Measurements from ENCODE around the gene TECRL. TPM values are rescaled to one million over a fixed set of nuclear protein-coding genes. Genes with fewer than 3 reads are reported as not detected.

Gene TECRL
- total RNA-seq, 1 experiment from 2014 or later, result not detected

DNA sequence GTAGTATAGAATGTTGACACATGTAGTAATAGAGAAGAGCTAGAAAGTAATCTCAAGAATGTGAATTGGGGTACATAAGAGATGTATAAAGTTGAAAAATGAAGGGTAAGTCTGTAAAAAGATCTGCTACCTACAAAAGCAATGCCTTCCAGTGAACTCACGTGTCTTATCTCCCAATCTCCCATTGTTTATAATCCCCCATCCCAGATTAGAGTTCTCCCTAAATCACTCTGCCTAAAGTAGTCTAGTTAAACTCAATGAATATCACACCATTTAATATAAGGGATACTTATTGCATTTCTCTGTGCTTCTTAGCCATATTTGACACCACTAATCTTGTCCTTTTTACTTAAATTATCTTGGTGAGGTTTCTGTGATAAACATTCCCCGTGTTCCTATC, 6.6 kb downstream of the TECRL start:
- CTCF ChIA-PET, result no interaction called here
- Histone ChIP-seq H3K4me3 (ENCODE audit: low read depth in 2 of 2, low read length in 2 of 2) (no peak overlapping the region), H3K4me1 (ENCODE audit: control insufficient read depth, insufficient read depth, low read length) (no peaks in the 10 kb centered on the region), H3K27me3 (ENCODE audit: control insufficient read depth, insufficient read depth, low read length) (no peaks in the 10 kb centered on the region), H3K36me3 (ENCODE audit: control insufficient read depth, insufficient read depth, low read length) (no peaks in the 10 kb centered on the region), H3K27ac (ENCODE audit: low read length) (no peak overlapping the region), H3K9me3 (ENCODE audit: control insufficient read depth, insufficient read depth, low read depth, low read length) (no peaks in the 10 kb centered on the region)
- DNase-seq (ENCODE audit: low read depth, low spot score), result no peak
- in situ Hi-C loops (cut with HindIII; ENCODE audit: low pct_unique_long_range_greater_than_20kb, low sequenced_read_pairs) (no loop called here), intact Hi-C loops (cut with micrococcal nuclease; ENCODE audit: unreplicated experiment) (no loop called here)
- ATAC-seq, result no peak
- POLR2A ChIA-PET, result no interaction called here
- TF ChIP-seq POLR2AphosphoS5 (IDR thresholded peaks at IDR 0.05; ENCODE audit: low read depth, low read length), result no peak
- TF ChIP-seq TCF7L2 (IDR thresholded peaks at IDR 0.05; ENCODE audit: low read depth, low read length), result no peak
- TF ChIP-seq, protein P1, sequence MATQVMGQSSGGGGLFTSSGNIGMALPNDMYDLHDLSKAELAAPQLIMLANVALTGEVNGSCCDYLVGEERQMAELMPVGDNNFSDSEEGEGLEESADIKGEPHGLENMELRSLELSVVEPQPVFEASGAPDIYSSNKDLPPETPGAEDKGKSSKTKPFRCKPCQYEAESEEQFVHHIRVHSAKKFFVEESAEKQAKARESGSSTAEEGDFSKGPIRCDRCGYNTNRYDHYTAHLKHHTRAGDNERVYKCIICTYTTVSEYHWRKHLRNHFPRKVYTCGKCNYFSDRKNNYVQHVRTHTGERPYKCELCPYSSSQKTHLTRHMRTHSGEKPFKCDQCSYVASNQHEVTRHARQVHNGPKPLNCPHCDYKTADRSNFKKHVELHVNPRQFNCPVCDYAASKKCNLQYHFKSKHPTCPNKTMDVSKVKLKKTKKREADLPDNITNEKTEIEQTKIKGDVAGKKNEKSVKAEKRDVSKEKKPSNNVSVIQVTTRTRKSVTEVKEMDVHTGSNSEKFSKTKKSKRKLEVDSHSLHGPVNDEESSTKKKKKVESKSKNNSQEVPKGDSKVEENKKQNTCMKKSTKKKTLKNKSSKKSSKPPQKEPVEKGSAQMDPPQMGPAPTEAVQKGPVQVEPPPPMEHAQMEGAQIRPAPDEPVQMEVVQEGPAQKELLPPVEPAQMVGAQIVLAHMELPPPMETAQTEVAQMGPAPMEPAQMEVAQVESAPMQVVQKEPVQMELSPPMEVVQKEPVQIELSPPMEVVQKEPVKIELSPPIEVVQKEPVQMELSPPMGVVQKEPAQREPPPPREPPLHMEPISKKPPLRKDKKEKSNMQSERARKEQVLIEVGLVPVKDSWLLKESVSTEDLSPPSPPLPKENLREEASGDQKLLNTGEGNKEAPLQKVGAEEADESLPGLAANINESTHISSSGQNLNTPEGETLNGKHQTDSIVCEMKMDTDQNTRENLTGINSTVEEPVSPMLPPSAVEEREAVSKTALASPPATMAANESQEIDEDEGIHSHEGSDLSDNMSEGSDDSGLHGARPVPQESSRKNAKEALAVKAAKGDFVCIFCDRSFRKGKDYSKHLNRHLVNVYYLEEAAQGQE (IDR thresholded peaks at IDR 0.05; ENCODE audit: insufficient read depth in 1 of 2, low read depth in 2 of 2, low read length in 1 of 2), result no peak
- TF ChIP-seq SIN3A (IDR thresholded peaks at IDR 0.05; ENCODE audit: borderline replicate concordance, insufficient read depth, low read depth, low read length), result no peak
- TF ChIP-seq, protein P2, sequence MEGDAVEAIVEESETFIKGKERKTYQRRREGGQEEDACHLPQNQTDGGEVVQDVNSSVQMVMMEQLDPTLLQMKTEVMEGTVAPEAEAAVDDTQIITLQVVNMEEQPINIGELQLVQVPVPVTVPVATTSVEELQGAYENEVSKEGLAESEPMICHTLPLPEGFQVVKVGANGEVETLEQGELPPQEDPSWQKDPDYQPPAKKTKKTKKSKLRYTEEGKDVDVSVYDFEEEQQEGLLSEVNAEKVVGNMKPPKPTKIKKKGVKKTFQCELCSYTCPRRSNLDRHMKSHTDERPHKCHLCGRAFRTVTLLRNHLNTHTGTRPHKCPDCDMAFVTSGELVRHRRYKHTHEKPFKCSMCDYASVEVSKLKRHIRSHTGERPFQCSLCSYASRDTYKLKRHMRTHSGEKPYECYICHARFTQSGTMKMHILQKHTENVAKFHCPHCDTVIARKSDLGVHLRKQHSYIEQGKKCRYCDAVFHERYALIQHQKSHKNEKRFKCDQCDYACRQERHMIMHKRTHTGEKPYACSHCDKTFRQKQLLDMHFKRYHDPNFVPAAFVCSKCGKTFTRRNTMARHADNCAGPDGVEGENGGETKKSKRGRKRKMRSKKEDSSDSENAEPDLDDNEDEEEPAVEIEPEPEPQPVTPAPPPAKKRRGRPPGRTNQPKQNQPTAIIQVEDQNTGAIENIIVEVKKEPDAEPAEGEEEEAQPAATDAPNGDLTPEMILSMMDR (IDR thresholded peaks at IDR 0.05), result no peak
- no TSS peak for BruUV-seq (replicated peaks)

DNA sequence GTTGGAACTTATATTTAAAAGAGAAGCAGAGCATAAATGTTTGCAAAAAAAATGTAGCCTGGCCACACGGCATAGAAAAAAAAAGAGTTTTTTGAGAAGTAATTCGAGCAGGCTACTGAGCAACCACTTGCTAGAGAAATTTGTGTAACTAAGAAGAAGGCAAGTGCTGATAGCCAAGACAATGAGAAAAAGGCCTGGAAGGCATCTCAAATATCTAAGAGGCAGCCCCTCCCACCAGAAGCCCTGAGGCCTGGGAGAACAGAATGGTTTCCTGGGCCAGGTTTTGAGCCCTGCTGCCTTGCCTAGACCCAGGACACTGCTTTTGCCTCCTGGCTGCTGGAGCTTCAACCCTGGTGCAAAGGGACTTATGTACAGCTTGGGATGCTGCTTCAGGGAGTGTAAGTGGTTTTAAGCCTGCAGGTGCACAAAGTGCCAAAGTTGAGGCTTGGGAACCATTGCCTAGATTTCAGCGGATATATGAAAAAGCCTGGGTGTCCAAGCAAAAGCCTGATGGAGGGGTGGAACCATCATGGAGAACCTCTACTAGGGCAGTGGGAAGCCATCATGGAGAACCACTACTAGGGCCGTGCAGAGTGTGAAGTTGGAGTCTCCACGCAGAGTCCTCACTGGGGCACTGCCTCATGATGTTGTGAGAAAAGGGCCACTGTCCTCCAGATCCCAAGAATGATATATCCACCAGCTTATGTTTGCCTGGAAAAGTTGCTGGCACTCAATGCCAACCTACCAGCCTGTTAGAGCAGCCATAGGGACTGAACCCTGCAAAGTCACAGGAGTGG, 9.7 kb downstream of the TECRL start:
- no TSS peak for BruUV-seq (replicated peaks)

More for the DNA sequence above, 9.7 kb downstream of the TECRL start:
- POLR2A ChIA-PET, result no interaction called here
- H3K36me3 ChIP-seq (ENCODE audit: control insufficient read depth, insufficient read depth, low read length), result no peaks in the 10 kb centered on the region
- H3K27ac ChIP-seq (ENCODE audit: low read length), result no peak overlapping the region
- DNase-seq (ENCODE audit: low read depth, low spot score) (no peak), ATAC-seq (no peak)
- H3K27me3 ChIP-seq (ENCODE audit: control insufficient read depth, insufficient read depth, low read length), result no peaks in the 10 kb centered on the region
- no peaks in the 10 kb centered on the region for H3K4me1 ChIP-seq (ENCODE audit: control insufficient read depth, insufficient read depth, low read length)
- CTCF ChIA-PET, result no interaction called here
- no peak overlapping the region for H3K4me3 ChIP-seq (ENCODE audit: low read depth in 2 of 2, low read length in 2 of 2)
- TF ChIP-seq, protein P2 (IDR thresholded peaks at IDR 0.05), result no peak
- TF ChIP-seq TCF7L2 (IDR thresholded peaks at IDR 0.05; ENCODE audit: low read depth, low read length), result no peak
- no peaks in the 10 kb centered on the region for H3K9me3 ChIP-seq (ENCODE audit: control insufficient read depth, insufficient read depth, low read depth, low read length)
- intact Hi-C loops (cut with micrococcal nuclease; ENCODE audit: unreplicated experiment), result no loop called here
- in situ Hi-C loops (cut with HindIII; ENCODE audit: low pct_unique_long_range_greater_than_20kb, low sequenced_read_pairs), result no loop called here

Measured in Panc1 (cell line).